Measurements from ENCODE around the gene OR2A7.
"Not testable (repeated sequence)": the region's sequence is repeated elsewhere in the genome, so short reads cannot be mapped to it uniquely, and the experiment has no call there.

DNA sequence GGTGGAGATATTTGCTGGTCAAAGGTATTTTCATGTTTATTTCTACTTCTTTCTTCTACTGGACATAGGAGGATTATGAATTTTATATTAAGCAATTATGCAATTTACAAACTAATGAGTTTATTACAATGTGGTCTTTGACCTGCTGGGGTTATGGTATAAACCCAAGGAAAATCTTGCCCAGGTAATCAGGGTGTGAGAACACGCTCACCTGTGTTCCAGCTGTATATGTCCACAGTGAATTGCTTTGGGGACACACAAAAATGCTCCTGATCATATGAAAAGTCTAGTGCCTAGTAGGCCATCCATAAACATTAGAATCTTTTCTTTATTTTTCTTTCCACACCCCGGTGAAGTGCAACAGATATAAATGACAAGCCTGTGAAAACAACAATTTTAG, 25.2 kb downstream of the OR2A7 start, which contains the start of gene OR2A42:
- TF ChIP-seq EZH2 (IDR thresholded peaks at IDR 0.05; ENCODE audit: borderline replicate concordance, low read length) = not testable (repeated sequence)
- TF ChIP-seq, protein P1, sequence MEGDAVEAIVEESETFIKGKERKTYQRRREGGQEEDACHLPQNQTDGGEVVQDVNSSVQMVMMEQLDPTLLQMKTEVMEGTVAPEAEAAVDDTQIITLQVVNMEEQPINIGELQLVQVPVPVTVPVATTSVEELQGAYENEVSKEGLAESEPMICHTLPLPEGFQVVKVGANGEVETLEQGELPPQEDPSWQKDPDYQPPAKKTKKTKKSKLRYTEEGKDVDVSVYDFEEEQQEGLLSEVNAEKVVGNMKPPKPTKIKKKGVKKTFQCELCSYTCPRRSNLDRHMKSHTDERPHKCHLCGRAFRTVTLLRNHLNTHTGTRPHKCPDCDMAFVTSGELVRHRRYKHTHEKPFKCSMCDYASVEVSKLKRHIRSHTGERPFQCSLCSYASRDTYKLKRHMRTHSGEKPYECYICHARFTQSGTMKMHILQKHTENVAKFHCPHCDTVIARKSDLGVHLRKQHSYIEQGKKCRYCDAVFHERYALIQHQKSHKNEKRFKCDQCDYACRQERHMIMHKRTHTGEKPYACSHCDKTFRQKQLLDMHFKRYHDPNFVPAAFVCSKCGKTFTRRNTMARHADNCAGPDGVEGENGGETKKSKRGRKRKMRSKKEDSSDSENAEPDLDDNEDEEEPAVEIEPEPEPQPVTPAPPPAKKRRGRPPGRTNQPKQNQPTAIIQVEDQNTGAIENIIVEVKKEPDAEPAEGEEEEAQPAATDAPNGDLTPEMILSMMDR (IDR thresholded peaks at IDR 0.05; ENCODE audit: low read length) = not testable (repeated sequence)
